ENCODE measurements around the gene APLP2. TPM values are rescaled to one million over a fixed set of nuclear protein-coding genes. Genes with fewer than 3 reads are reported as not detected.
A peak's percentile ranks its signal among the peaks of the same experiment; 100 is the strongest.

APLP2 gene
- total RNA-seq, 6 donors from 2014 or later: 249 to 939 (median 653) TPM

- DNase-seq (no peak), ATAC-seq (ENCODE audit: low FRiP score in 2 of 2) (no peak)
- 90 to 95% methylated on average over 7 of the region's 7 CpGs for WGBS, 2 donors
- no peak for TF ChIP-seq POLR2AphosphoS5 (IDR thresholded peaks at IDR 0.05)
- no peak for TF ChIP-seq CTCF (IDR thresholded peaks at IDR 0.05)
- TF ChIP-seq EP300 (IDR thresholded peaks at IDR 0.05): no peak
- TF ChIP-seq POLR2A (IDR thresholded peaks at IDR 0.05): no peak
- Histone ChIP-seq H3K9me3 (no peaks in the 10 kb centered on the region), H3K27me3 (no peaks in the 10 kb centered on the region), H3K27ac (no peak overlapping the region), H3K4me3 (no peak overlapping the region), H3K4me1 (peaks cover 17 to 29% (median 19%) of the 10 kb centered on the region in 4 donors), H3K36me3 (no peaks in the 10 kb centered on the region)
Observed at GRCh38 chr11:130150790-130151189, 81.1 kb downstream of the APLP2 start.

GRCh38 chr11:130151196-130151595, 81.5 kb downstream of the APLP2 start:
- TF ChIP-seq CTCF (IDR thresholded peaks at IDR 0.05): no peak
- TF ChIP-seq POLR2A (IDR thresholded peaks at IDR 0.05): no peak
- no peak for TF ChIP-seq POLR2AphosphoS5 (IDR thresholded peaks at IDR 0.05)
- no peak for TF ChIP-seq EP300 (IDR thresholded peaks at IDR 0.05)
- Histone ChIP-seq H3K27me3 (no peaks in the 10 kb centered on the region), H3K4me3 (no peak overlapping the region), H3K36me3 (no peaks in the 10 kb centered on the region), H3K4me1 (peaks cover 13 to 25% (median 15%) of the 10 kb centered on the region in 4 donors), H3K9me3 (no peaks in the 10 kb centered on the region), H3K27ac (no peak overlapping the region)
- ATAC-seq (ENCODE audit: low FRiP score in 2 of 2) (no peak), DNase-seq (no peak)
- WGBS, 2 donors: 80 to 91% methylated on average over 1 of the region's 1 CpG

DNA sequence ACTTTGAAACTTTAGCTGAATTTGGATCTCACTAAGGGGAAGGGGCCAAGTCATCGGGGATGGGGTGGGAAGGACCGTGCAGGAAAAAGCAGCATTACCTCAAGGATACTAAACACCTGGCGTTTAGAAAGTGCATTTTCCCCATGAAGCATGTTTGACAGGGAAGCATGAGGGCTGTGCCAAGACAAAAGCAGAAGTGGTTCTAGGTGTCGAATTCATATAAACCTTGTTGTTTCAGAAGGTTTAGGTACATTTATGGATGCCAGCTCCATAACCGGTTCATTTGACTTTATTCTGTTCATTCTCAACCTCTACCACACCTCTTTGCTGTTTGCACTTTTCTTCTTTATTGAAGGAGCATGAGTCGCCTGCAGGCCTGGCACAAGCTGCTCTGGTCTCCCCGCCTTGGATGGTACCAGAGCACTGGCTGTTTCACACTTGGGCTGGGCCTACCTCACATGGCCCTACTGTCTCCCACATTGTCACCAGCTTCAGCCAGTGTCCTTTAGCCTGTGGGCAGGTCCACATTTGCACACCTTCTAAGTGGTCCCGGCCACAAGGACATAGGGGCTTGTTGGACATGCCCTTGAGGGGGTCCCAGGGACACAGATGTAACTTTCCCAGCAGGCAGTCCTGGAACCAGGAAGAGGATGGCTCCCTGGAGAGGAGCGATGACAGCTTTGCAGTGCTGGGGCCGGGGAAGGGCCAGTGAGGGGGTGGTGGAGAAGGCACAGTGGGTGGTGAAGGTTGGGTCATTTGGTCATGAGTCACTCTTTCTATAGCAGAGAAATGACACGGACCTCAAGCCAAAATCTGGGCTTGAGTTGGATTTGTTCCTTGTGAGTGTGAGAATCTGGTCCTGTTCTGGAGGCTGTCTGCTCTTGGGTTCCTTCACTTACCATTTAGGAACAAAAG, 86.7 kb downstream of the APLP2 start:
- peak in 1 of 2 donors; percentile 51 for ATAC-seq (ENCODE audit: low FRiP score in 2 of 2)
- TF ChIP-seq POLR2AphosphoS5 (IDR thresholded peaks at IDR 0.05) (no peak), POLR2A (IDR thresholded peaks at IDR 0.05) (no peak)

DNA sequence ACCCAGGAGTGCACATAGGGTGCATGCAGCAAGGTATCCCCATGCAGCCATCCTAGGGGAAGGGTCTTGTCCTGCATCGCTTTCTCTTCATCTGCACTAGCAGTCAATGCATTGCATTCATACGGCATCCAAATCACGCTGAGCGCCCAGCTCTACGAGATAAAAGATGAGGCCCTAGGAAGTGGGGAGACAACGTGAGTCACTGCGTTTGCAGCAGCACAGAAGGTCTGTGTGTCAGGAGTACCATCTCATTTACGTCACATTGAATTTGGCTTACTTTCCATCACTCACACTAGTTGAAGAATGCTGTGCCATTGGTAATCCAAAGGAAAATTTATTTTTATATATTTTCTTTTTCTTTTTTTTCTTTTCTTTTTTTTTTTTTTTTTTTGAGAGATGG, 87.4 kb downstream of the APLP2 start:
- Histone ChIP-seq H3K27ac (no peak overlapping the region), H3K36me3 (no peaks in the 10 kb centered on the region), H3K4me3 (no peak overlapping the region), H3K27me3 (peaks cover 0 to 11% (median 0%) of the 10 kb centered on the region in 4 donors), H3K4me1 (peaks cover 12 to 35% (median 22%) of the 10 kb centered on the region in 4 donors), H3K9me3 (no peaks in the 10 kb centered on the region)
- ATAC-seq (ENCODE audit: low FRiP score in 2 of 2) (no peak), DNase-seq (no peak)
- 89 to 91% methylated on average over 8 of the region's 8 CpGs for WGBS, 2 donors
- no peak for TF ChIP-seq POLR2AphosphoS5 (IDR thresholded peaks at IDR 0.05)
- TF ChIP-seq POLR2A (IDR thresholded peaks at IDR 0.05): no peak
- TF ChIP-seq EP300 (IDR thresholded peaks at IDR 0.05): no peak
- no peak for TF ChIP-seq CTCF (IDR thresholded peaks at IDR 0.05)

More for the DNA sequence above, 86.7 kb downstream of the APLP2 start:
- Histone ChIP-seq H3K36me3 (no peaks in the 10 kb centered on the region), H3K4me3 (no peak overlapping the region), H3K9me3 (no peaks in the 10 kb centered on the region), H3K4me1 (peaks cover 7 to 28% (median 15%) of the 10 kb centered on the region in 4 donors), H3K27me3 (peaks cover 0 to 9% (median 0%) of the 10 kb centered on the region in 4 donors), H3K27ac (no peak overlapping the region)
- WGBS, 2 donors: 82 to 86% methylated on average over 11 of the region's 11 CpGs
- no peak for DNase-seq

DNA sequence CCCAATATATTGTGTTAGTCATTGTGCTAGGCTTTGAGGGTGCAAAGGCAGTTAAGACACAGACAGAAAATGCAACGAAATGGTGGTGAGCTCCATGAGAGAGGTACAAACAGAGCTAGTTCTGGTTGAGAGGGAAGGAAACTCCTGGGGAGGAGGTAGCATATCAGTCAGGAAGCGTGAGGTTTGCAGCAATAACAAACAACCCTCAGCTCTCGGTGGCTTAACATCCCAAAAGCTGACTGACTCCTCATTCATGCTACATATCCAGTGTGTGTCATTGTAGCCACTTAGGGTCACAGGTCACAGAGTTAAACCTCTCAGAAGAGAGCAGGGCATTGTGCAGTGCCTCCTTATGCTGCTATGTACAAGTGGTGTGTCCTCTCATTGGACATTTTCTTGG, 88.1 kb downstream of the APLP2 start:
- no peak for TF ChIP-seq POLR2A (IDR thresholded peaks at IDR 0.05)
- ATAC-seq (ENCODE audit: low FRiP score in 2 of 2) (no peak), DNase-seq (no peak)
- Histone ChIP-seq H3K27ac (no peak overlapping the region), H3K4me3 (no peak overlapping the region), H3K9me3 (no peaks in the 10 kb centered on the region), H3K4me1 (peaks cover 12 to 43% (median 29%) of the 10 kb centered on the region in 4 donors), H3K27me3 (peaks cover 0 to 11% (median 0%) of the 10 kb centered on the region in 4 donors), H3K36me3 (no peaks in the 10 kb centered on the region)
- WGBS, 2 donors: 57 to 75% methylated on average over 3 of the region's 3 CpGs
